HL-60/S4 treated with phorbol 12-myristate 13-acetate at 8.2 ng/mL for 4 days and 3 days (cell line): ENCODE measurements around the gene RESP18.

ENCODE experiments used
- in situ Hi-C: fragments of 300-500 bp; cut with MboI; formaldehyde crosslinking; loops from 2 replicates; pipeline ENCODE4 v1.15.0; 2022; ENCODE audit warnings: low sequenced_read_pairs

The RESP18 gene

GRCh38 chr2:219332542-219332941, at the start of gene RESP18:
Gene RESP18, minus strand, starts transcription at chr2:219332744.
- in situ Hi-C loops = no loop called here

- in situ Hi-C loops = no loop called here
Observed at GRCh38 chr2:219381448-219381847, 48.9 kb upstream of the RESP18 start.

- in situ Hi-C loops = no loop called here
Observed at GRCh38 chr2:219380926-219381325, 48.4 kb upstream of the RESP18 start.

- in situ Hi-C loops = no loop called here
Observed at GRCh38 chr2:219378163-219378851, 45.8 kb upstream of the RESP18 start.

GRCh38 chr2:219369447-219369861, 36.9 kb upstream of the RESP18 start:
- in situ Hi-C loops = no loop called here

- in situ Hi-C loops = no loop called here
Observed at GRCh38 chr2:219368690-219369191, 36.2 kb upstream of the RESP18 start.

GRCh38 chr2:219362524-219363164, 30.1 kb upstream of the RESP18 start:
- in situ Hi-C loops = no loop called here

GRCh38 chr2:219362072-219362471, 29.5 kb upstream of the RESP18 start:
- in situ Hi-C loops = no loop called here

GRCh38 chr2:219358170-219359075, 25.9 kb upstream of the RESP18 start:
- in situ Hi-C loops = no loop called here

- in situ Hi-C loops = no loop called here
Observed at GRCh38 chr2:219356834-219357233, 24.3 kb upstream of the RESP18 start.

- in situ Hi-C loops = no loop called here
Observed at GRCh38 chr2:219354582-219354981, 22.0 kb upstream of the RESP18 start.

- in situ Hi-C loops = no loop called here
Observed at GRCh38 chr2:219353129-219353528, 20.6 kb upstream of the RESP18 start.

- in situ Hi-C loops = no loop called here
Observed at GRCh38 chr2:219352448-219353023, 20.0 kb upstream of the RESP18 start.

GRCh38 chr2:219350710-219351221, 18.2 kb upstream of the RESP18 start:
- in situ Hi-C loops = no loop called here

- in situ Hi-C loops = no loop called here
Observed at GRCh38 chr2:219350215-219350614, 17.7 kb upstream of the RESP18 start.

- in situ Hi-C loops = no loop called here
Observed at GRCh38 chr2:219344751-219345430, 12.3 kb upstream of the RESP18 start.

GRCh38 chr2:219335373-219335786, 2.8 kb upstream of the RESP18 start:
- in situ Hi-C loops = no loop called here

- in situ Hi-C loops = no loop called here
Observed at GRCh38 chr2:219334076-219334475, 1.5 kb upstream of the RESP18 start.

- in situ Hi-C loops = no loop called here
Observed at GRCh38 chr2:219331560-219332213, 857 bp downstream of the RESP18 start.

- in situ Hi-C loops = no loop called here
Observed at GRCh38 chr2:219327719-219328118, 4.8 kb downstream of the RESP18 start.
